CD4-positive, alpha-beta T cell treated with Interleukin-12 subunit alpha and Interleukin-12 subunit beta, for 1 hour (primary cell): ENCODE results near the gene AGAP4.
"Not testable (repeated sequence)": the region's sequence is repeated elsewhere in the genome, so short reads cannot be mapped to it uniquely, and the experiment has no call there.

Source experiments
- DNase-seq: peaks from one replicate; pipeline ENCODE4 v3.0.0-alpha.2; 2020

Gene AGAP4

DNA sequence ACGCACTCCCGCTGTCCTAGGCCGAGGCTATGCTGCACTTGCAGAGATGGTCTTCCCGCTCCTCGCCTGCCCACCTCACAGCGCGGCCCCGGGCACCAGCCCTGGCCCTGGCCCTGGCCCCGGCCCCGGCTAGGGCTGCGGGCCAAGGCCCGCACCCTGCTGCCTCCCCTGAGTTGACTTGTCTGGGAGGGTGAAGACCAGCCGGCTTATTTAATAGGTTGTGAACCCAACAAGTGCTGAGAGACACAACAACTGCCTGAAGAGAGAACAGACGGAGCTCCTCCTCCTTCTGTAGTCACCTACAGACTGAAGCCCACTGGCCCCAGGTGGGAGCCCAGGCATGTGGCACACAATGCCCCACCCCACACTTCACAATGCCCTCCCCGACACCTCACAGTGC, at the start of gene AGAP4:
AGAP4 (minus strand) TSS at position 101 of the 400 bp plus-strand sequence. CDS start 153 bp downstream, outside the sequence.
- DNase-seq, result not testable (repeated sequence)

DNA sequence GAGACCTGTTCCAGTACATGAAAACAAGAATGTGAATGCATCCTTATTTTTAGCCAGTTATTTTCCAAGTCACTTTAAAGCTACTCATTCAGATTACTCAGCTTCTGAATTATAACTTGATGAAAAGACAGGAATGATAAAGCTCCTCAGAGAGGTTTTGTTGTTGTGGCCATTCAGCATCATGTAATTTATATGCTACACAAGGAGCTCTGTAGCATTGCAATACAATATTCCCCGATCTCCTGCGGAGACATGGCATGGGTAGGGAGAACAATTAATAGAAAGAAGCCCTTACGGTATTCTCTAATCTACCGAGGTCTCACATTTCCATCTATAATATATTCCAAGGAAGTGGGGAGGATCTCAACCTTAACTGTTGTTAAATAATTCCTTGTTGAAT, 43.4 kb upstream of the AGAP4 start:
- not testable (repeated sequence) for DNase-seq

DNA sequence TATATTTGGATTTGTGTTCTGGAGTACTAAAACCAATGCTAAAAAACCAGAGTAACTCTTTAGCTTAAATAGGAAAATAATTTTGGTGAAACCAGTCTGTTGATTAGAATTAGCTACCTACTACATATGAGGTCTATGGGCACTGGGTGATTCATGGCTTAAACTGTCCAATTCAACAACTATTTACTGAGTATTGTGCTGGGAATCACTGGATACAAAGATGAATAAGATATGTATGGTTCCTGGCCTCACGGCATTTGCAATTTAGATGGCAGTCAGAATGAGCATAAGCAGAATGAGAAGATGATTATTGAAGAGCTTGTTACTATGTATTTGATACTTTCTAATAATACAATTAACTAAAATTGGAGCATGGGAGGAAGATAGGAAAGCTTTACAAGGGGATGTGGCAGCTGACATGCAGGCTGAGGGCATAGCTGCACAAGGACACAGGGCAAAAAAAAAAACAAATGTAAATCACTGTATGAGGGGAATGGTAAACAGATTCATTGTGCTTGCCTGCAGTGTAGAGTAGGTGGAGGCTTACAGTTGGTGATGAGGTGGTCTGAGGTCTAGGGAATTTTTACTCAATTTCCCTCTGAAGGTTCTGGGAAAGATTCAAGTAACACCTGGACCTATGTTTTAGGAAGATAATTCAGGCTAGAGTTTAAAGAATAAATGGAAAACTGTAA, 42.4 kb upstream of the AGAP4 start:
- not testable (repeated sequence) for DNase-seq

DNA sequence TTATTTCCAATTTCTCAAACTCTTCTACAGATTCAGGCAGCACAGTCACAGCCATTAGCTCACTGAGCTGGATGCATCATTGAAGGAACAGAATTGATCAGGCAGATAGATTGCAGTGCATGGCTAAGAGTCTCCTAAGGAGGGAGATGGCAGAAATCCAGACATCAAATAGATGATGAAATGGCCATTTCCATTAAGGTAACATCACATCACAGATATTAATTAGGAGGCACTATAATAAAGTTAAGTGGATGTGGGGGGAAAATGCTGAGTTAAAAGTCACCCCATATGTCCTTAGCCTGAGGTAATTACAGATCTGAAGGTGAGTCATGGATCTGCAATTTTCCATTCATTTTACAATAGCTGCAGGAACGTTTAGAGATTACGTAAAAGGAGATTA, 35.6 kb upstream of the AGAP4 start:
- DNase-seq, result not testable (repeated sequence)

DNA sequence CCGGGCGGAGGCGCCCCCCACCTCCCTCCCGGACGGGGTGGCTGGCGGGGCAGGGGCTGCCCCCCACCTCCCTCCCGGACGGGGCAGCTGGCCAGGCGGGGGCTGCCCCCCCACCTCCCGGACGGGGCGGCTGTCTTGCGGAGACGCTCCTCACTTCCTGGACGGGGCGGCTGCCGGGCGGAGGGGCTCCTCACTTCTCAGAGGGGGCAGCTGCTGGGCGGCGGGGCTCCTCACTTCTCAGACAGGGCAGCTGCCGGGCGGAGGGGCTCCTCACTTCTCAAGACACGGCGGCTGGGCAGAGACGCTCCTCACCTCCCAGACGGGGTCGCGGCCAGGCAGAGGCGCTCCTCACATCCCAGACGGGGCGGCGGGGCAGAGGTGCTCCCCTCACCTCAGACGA, 18.1 kb upstream of the AGAP4 start:
- not testable (repeated sequence) for DNase-seq

DNA sequence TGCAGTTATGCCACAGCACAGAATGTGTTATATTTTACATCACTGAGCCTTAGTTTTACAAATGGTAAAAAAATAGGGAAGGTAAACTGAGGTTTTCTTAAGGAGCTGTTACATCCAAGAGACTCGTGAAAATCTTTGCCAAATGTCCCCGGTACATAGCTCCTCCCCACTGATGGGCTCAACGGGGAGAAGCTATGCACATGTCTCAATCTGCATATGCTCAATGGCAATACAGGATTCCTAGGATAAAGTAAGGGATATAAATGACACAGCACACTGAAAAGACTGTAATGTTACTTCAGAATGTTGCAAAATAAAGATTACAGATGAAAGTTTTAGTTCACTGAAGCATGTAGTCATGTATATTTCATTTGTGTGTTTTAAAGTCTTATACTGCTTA, 17.0 kb upstream of the AGAP4 start:
- DNase-seq, result not testable (repeated sequence)

DNA sequence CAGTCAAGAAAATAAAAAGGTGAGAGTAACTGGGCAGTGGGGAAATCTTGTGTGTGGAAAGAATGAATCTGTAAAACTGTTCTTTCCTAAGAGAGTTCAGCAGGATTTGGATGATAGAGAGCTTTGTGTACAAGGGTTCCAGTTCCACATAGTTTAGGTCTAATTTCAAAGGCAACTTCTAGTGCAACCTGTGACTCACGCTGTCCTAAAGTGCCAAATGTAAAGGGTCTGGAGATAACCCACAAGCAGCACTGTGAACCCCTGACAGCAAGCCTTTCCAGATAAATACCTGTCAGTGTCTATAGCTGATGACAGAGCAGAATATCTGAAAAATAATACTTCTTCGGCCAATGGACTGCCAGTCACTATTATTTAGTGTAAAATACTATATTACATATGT, 16.3 kb upstream of the AGAP4 start:
- not testable (repeated sequence) for DNase-seq

DNA sequence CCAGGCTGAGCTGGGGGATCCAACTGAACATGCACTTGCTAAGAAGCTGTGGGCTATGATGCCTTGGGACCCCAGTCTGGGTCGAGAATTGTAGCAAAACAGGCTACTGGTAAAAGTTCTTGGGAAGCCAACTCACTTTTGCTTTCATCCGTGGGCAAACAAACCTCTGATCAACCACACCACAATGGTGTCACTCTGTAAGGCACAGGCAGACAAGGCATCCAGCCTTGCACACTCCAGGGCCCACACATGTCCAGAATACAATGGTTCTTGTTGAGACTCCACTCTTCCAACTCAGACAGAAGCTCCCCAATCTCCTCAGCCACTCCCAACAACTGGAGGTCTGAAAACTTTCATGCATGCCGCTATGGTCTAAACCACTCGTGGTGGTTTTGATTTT, 10.6 kb upstream of the AGAP4 start:
- DNase-seq, result not testable (repeated sequence)

DNA sequence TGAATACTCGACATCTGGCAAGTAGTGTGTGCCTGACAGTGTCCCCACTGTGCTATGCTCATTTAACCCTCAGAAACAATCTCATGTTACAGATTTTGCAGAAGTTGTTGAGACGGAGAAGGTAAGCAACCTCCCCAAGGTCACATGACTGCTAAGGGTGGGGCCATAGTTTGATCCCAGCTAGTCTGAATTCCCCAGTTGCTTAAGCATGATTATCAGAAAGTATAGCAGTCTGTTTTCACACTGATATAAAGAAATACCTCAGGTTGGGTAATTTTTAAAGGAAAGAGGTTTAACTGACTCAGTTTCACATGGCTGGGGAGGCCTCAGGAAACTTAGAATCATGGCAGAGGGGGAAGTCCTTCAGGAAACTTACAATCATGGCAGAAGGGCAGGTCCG, 1.2 kb upstream of the AGAP4 start:
- DNase-seq, result not testable (repeated sequence)

DNA sequence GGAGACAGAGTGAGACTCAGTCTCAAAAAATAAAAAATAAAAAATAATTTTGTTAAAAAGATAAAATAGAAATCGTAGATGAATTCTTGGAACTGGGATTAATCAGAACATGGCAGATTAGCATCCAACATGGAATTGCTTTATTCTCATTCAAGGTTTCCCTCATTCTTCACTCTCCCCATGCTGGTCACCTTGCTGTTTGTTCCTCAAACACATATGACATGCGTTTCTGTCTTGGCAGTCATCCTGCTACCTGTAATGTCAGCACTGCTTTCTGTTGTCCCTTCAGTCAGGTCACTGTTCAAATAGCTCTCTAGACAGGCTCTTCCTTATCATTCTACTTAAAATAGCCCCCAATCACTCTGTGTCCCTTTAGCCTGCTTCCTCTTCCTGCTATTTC, 24.4 kb downstream of the AGAP4 start:
- not testable (repeated sequence) for DNase-seq

DNA sequence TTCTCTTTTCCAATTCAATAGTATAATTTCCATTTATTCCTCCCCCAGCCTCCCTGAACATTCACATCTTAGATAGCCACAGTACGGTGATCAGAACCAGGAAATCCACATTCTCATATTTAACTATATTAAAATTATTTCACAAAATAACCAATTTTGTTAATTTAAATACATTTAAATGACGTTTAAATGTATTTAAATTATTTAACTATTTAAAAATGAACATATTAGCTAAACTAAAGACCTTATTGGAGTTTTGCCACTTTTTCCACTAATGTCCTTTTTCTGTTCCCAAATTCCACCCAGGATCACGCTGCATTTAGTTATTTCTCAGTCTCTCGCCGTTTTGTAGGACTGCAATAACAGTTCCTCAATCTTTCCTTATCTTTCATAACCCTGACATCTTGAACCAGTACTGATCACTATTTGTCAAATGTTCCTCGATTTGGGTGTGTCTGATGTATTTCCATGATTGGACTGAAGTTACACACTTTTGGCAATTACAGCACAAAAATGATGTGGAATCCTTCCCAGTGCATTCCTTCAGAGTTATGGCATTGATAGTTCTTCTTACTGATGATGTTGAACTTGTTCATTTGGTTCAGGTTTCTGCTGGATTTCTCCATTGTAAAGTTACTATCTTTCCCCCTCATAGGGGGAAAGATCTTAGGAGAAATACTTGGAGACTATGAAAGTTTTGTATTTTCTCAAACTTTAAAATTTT, 27.0 kb downstream of the AGAP4 start:
- not testable (repeated sequence) for DNase-seq

DNA sequence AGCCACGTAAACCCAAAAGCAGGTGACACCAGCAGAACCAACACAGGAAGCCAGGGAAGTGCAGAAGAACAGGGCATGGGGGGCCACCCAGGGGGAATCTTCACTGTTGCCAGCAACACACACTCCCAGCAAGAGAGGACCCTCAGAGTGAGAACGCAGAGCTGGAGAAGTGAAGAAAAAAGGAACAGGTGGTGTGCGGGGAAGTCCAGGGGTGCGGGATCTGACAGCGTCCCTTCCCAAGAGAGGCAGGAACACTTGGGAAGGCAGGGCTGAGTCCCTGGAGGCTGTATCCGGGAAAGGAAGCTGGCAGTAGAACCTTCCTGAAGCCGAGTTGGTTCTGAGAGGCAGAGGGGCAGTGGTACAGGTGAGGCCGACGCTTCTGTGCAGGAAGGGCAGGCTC, 27.7 kb downstream of the AGAP4 start:
- DNase-seq, result no peak

DNA sequence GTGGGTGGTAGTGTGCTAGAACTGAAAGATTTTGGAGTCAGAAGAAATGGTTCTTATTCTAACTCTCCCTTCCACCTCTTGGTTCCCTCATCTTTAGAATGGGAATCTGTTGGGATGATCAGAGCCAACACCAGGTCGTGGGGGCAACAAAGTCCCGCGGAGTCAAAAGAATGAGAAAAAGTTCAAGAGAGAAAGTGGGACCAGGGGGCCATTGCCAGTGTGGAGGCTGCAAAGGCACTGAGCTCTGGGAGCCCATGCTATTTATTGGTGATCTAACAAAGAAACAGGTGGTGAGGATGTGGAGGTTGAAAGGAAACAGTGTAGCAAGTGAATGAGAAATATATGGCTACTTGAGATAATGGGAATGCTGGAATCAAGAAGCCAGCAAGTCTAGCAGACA, 29.4 kb downstream of the AGAP4 start:
- no peak for DNase-seq

DNA sequence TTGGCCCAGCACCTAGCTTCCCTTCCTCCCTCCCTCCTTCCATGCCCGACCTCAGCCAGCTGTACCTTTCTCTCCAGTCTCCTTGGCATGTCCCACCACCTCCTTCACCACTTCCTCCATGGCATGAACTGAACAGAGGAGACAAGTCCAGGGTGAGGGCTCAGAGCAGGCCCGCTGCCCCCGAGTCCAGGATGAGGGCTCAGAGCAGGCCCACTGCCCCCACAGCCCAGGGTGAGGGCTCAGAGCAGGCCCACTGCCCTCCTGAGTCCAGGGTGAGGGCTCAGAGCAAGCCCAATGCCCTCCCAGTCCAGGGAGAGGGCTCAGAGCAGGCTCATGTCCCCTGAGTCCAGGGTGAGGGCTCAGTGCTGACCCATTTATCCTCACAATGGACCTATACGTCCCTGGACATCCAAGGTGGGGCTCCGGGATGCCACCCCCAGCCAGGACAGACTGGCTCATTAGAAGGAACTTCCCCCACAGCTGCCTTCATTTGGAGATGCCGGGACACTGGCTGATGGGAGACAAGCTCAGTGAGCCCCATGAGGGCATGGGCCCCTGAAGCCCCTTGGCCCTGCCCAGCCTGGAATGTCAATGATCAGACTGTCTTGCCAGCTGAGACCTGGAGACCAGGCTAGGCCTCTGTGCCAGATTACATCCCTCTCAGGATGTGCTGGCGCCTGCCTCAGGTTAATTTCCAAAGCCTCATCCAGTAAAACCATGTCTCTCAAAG, 30.0 kb downstream of the AGAP4 start:
- no peak for DNase-seq

DNA sequence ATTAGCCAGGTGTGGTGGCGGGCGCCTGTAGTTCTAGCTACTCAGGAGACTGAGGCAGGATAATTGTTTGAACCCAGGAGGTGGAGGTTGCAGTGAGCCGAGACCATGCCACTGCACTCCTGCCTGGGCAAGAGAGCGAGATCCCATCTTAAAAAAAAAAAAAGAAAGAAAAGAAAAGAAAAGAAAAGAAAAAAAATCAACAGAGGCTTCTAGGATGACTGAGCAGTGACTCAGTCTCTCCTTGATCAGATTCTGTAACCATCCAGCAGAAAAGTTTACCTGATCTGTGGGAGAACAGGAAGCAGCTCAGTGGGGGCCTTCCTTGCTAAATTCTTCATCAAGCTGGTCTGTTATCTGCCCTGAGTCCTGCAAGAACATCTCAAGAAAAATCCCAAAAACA, 33.2 kb downstream of the AGAP4 start:
- not testable (repeated sequence) for DNase-seq

DNA sequence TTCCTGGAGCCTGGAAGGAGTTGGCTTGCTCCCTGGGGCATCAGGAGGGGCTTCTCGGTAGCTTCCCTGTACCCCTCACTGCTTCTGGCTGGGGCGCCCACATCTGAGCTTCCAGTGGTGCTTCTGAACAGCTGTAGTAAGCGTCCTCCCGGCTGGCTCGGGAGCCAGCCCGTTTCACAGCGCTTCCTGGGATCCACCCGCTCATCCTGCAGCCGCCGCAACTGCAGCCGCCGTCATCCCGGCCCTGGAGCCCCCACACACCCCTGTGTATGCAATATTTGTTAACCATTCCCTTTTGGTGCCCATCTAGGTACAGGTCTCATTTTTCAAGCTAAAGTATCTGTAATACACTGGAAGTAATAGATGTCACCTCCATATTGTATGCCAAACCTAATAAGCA, 34.3 kb downstream of the AGAP4 start:
- DNase-seq, result not testable (repeated sequence)

DNA sequence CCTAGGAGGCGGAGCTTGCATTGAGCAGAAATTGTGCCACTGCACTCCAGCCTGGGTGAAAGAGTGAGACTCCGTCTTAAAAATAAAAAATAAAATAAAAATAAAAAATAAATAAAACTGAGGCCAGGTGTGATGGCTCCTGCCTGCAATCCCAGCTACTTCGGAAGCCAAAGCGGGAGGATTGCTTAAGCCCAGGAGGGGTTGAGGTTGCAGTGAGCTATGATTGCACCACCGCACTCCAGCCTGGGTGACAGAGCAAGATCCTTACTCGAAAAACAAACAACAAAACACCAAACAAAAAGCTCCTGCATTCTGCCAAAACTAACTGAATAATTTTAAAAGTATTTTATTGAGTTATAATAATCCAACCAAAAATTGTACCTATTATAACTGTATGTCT, 36.2 kb downstream of the AGAP4 start:
- no peak for DNase-seq

DNA sequence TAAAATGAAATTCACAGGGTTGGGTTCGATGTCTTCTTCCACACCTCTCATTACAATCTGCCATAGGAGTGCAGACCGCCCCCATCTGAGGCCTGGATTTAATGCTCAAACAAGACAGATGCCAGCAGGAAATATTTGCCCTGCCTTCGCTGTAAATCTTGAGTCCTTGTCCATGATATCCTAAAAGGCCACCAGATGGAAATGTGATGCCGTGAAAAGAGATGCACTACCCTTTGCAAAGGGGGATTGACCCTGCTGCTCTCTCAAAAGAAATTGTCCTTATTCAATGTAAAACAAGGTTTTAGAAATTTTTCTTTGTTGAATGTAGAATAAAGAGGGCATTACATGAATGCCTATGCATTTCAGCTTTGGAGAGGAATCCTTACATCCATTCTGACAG, 37.5 kb downstream of the AGAP4 start:
- DNase-seq, result no peak

DNA sequence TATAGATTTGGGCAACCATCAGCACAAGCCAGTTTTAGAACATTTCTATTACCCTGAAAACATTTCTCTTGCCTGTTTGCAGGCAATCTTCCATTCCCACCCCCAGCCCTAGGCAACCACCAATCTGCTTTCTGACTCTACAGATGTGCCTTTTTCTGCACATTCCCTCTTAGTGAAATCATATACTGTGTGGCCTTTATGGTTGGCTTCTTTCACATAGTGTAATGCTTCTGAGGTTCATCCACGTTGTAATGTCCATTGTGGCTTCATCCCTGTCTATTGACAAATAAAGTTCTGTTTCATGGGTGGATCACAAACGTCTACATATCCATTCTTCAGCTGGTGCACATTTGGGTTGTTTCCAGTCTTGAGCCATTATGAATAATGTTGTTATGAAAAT, 42.3 kb downstream of the AGAP4 start:
- not testable (repeated sequence) for DNase-seq

DNA sequence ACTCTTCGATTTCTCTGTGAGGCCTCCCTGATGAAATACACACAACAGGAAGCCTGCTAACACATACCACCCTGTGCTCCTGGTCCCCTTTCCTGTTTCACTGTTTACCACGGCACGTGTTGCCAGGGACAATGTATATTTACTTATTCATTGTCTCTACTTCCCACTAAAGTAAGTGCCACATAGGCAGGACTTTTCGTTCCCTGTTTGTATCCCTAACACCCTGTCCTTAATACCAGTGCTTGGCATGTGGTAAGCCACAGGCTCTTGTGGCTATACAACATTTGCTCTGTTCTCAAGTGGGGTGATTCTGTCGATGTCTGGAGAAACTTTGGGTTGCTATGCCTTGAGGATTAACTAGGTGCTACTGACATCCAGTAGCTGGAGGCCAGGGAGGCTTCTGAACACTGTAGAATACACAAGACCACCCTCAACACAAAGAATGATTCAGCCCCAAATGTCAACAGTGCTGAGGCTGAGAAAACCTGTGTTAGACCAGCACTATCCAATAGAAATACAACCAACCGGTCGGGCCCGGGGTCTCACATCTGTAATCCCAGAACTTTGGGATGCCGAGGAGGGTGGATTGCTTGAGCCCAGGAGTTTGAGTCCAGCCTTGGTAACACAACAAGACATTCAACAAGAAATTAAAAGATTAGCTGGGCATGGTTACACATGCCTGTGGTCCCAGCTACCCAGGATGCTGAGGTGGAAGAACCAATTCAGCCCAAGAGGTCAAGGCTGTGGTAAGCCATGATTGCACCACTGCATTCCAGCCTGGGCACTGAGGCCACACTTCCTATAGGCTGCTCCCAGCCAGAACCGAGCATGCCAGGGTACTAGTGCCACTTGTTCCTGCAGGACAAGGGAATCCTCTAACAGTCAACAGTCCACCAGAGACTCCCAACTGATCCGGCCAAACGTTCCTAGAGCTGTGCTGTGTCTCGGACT, 44.0 kb downstream of the AGAP4 start:
- DNase-seq, result not testable (repeated sequence)

DNA sequence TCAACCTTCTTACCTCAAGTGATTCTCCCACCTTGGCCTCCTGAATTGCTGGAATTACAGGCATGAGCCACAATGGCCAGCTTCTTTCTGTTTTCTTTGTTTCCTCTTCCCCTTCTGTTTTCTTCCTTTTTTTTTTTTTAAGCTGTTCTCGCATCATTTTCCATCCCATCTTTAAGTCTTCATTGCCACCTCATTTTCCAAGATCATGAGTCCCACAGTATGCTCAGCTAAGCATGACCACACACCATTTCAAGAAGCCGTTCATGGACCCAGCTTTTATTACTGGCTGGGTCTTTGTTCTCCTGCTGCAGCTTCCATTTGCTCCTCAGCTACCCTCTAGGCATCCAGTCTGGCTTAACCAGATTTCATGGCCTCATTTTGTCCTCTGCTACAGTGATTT, 52.5 kb downstream of the AGAP4 start:
- not testable (repeated sequence) for DNase-seq

DNA sequence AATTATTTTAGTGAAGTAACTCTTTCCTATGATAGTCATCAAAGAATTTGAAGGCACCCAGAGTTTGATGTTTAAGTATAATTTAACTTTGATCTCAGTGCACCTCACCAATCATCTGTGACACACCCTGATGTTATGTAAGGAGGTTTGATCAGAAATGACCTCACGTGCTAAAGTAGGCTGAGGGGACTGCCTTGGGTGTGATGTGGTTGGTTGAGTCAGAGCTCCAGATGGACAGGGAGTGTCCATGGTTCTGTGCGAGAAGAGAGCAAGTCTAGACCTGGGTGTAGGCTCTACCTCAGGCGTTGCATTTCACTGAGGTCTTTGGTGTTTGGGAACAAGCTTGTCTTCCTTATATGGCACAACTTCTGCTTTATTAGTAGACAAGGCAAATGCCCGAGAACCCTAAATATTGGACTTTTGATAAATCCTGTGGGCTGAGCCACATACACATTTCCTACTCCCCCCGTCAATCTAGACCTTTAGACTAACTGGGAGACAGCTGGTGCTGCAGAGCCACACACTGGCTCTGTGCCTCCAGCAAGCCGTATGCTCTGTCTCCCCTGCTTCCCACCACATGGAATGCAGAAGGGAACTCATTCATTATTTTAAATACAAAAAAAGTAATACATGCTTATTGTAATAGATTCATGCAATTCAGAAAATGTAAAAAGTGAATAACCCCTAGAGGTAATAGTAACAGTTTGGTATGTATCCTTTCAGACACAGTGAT, 56.4 kb downstream of the AGAP4 start:
- not testable (repeated sequence) for DNase-seq
